K562 (cell line): ENCODE measurements around the gene MPL. TPM values are rescaled to one million over a fixed set of nuclear protein-coding genes. Genes with fewer than 3 reads are reported as not detected.

ENCODE experiments used
- AFF4 ChIP-seq: sonication (generic); formaldehyde crosslinking; IDR thresholded peaks from 2 replicates; pipeline ENCODE4 v1.8.0; 2023; ENCODE audit warnings: mild to moderate bottlenecking, missing genetic modification reagents
- ARID3A ChIP-seq: IDR thresholded peaks from 2 replicates; pipeline ENCODE4 v1.6.1; 2012; ENCODE audit warnings: low read depth, low read length, improper control_type of control experiment, borderline replicate concordance
- ETS2 ChIP-seq: IDR thresholded peaks from 2 replicates; pipeline ENCODE4 v1.6.1; 2016; ENCODE audit warnings: borderline replicate concordance, missing genetic modification characterization, mild to moderate bottlenecking, moderate library complexity, missing compliant biosample characterization; ENCODE audit not compliant: poor library complexity, severe bottlenecking
- GTF2E2 ChIP-seq: fragments of 200-800 bp; sonication (Bioruptor generic); IDR thresholded peaks from 2 replicates; pipeline ENCODE4 v1.6.1; 2016; ENCODE audit warnings: missing genetic modification characterization, missing compliant biosample characterization
- GTF3C2 ChIP-seq: IDR thresholded peaks from 3 replicates; pipeline ENCODE4 v1.6.1; 2011; ENCODE audit warnings: borderline replicate concordance, mild to moderate bottlenecking, moderate library complexity; ENCODE audit not compliant: insufficient read length; ENCODE audit errors: extremely low read depth
- HMG20A ChIP-seq: fragments of 450-650 bp; formaldehyde crosslinking; conservative IDR thresholded peaks from 2 replicates; pipeline ENCODE4 v1.4.0; 2020; ENCODE audit warnings: mild to moderate bottlenecking, mixed read lengths
- MCM5 ChIP-seq: fragments of 450-650 bp; IDR thresholded peaks from 2 replicates; pipeline ENCODE4 v1.6.1; 2016; ENCODE audit warnings: low read depth
- RB1 ChIP-seq: fragments of 450-650 bp; IDR thresholded peaks from 2 replicates; pipeline ENCODE4 v1.6.1; 2017; ENCODE audit warnings: low read depth, mild to moderate bottlenecking
- SP1 ChIP-seq: sonication (generic); formaldehyde crosslinking; IDR thresholded peaks from 2 replicates; pipeline ENCODE4 v1.8.1; 2022; ENCODE audit warnings: mild to moderate bottlenecking, missing genetic modification reagents
- TCFL5 ChIP-seq: fragments of 250-450 bp; sonication (Bioruptor Pico); conservative IDR thresholded peaks from 2 replicates; pipeline ENCODE4 v1.6.1; 2021; ENCODE audit warnings: mild to moderate bottlenecking, moderate library complexity, matching md5 sums
- TEAD2 ChIP-seq: fragments of 450-650 bp; IDR thresholded peaks from 2 replicates; pipeline ENCODE4 v1.6.1; 2016; ENCODE audit warnings: missing genetic modification characterization, control low read depth, missing compliant biosample characterization
- ZNF143 ChIP-seq: sonication (generic); formaldehyde crosslinking; IDR thresholded peaks from 2 replicates; pipeline ENCODE4 v1.9.0; 2022; ENCODE audit warnings: mild to moderate bottlenecking, missing genetic modification reagents
- ZNF165 ChIP-seq: fragments of 250-450 bp; sonication (Bioruptor Pico); IDR thresholded peaks from 2 replicates; pipeline ENCODE4 v1.4.0; 2020; ENCODE audit warnings: borderline replicate concordance
- ZNF212 ChIP-seq: fragments of 450-650 bp; formaldehyde crosslinking; IDR thresholded peaks from 2 replicates; pipeline ENCODE4 v1.4.0; 2020; ENCODE audit warnings: mild to moderate bottlenecking
- ZNF583 ChIP-seq: fragments of 250-450 bp; sonication (Bioruptor Pico); IDR thresholded peaks from 2 replicates; pipeline ENCODE4 v1.4.0; 2020
- ZNF644 ChIP-seq: fragments of 200-800 bp; sonication (Bioruptor generic); IDR thresholded peaks from 2 replicates; pipeline ENCODE4 v1.6.1; 2016; ENCODE audit warnings: low read depth, missing genetic modification characterization, missing compliant biosample characterization
- polyA plus RNA-seq, 8 experiments: library from polyadenylated mRNA; depleted of rRNA in 4 of 8; stranded (reverse) in 5 of 8; unstranded in 3 of 8; fragments of >200 nt; fragmentation: Nextera tagmentation in 2 of 8; fragmentation: Illumina TruSeq in 1 of 8; extraction: Ambion mirVana in 2 of 8; extraction: Trizol in 1 of 8; gene quantifications; 2 replicates each; pipeline versions ENCODE4 v1.2.1 to v1.2.3, GENCODE V29; 2011 to 2014; ENCODE audit warnings: inconsistent platforms in 1 of 8, missing spikeins in 1 of 8
- total RNA-seq, 7 experiments: library from RNA; depleted of rRNA in 6 of 7; stranded (reverse); fragments of >200 nt in 6 of 7; fragmentation: Illumina TruSeq in 2 of 7; extraction: Trizol in 2 of 7; gene quantifications; 2 replicates each; pipeline versions ENCODE4 v1.2.1 to v1.2.3, GENCODE V29; 2011 to 2021; ENCODE audit warnings: low replicate concordance in 1 of 7

MPL gene
- total and polyA plus RNA-seq, 9 of the 15 experiments (the other 6 are each of a cell fraction or from before 2014, with no cell fraction given) = not detected

GRCh38 chr1:43367026-43367903 lies 29.6 kb downstream of the MPL start (continued):
- TF ChIP-seq AFF4 (no peak), SP1 (CRISPR knock-in tag) (no peak), ZNF165 (CRISPR knock-in tag) (no peak; the same call in 1 of the 2 replicates), ZNF212 (CRISPR knock-in tag) (no peak), ZNF583 (CRISPR knock-in tag) (no peak), ETS2 (tag) (no peak), RB1 (0 out of 2 replicates have a peak, but pooled peaks have one; percentile 37), TCFL5 (CRISPR knock-in tag) (no peak), GTF2E2 (tag) (no peak), MCM5 (no peak), TEAD2 (tag) (no peak), GTF3C2 (no peak), ARID3A (no peak), ZNF143 (CRISPR knock-in tag) (no peak), HMG20A (CRISPR knock-in tag) (no peak), ZNF644 (tag) (0 out of 2 replicates have a peak, but pooled peaks have one; percentile 21)
